Measurements from ENCODE around the gene SCLT1. TPM values are rescaled to one million over a fixed set of nuclear protein-coding genes. Genes with fewer than 3 reads are reported as not detected.

Gene SCLT1
- total RNA-seq, 1 experiment from 2014 or later: 13.3 TPM

GRCh38 chr4:129046055-129046959, 47.0 kb downstream of the SCLT1 start:
- TF ChIP-seq ZBTB33 (IDR thresholded peaks at IDR 0.05; ENCODE audit: extremely low read depth, insufficient replicate concordance, low read length) (no peak), SRF (IDR thresholded peaks at IDR 0.05; ENCODE audit: low read depth) (no peak), EGR1 (IDR thresholded peaks at IDR 0.05; ENCODE audit: low read depth) (no peak), CEBPB (IDR thresholded peaks at IDR 0.05; ENCODE audit: low read depth) (no peak), EZH2phosphoT487 (IDR thresholded peaks at IDR 0.05; ENCODE audit: borderline replicate concordance) (no peak), ZFX (IDR thresholded peaks at IDR 0.05) (no peak), JUND (IDR thresholded peaks at IDR 0.05) (no peak), SP1 (IDR thresholded peaks at IDR 0.05; ENCODE audit: low read depth) (no peak), CTCF (IDR thresholded peaks at IDR 0.05 in 2 of 3, conservative IDR thresholded peaks at IDR 0.05 in 1 of 3; ENCODE audit: borderline replicate concordance in 1 of 3, insufficient read depth in 1 of 3, low read depth in 2 of 3, low read length in 2 of 3) (no peak), RAD21 (IDR thresholded peaks at IDR 0.05; ENCODE audit: low read depth) (no peak), EZH2 (IDR thresholded peaks at IDR 0.05) (no peak), MAX (IDR thresholded peaks at IDR 0.05) (no peak), ELF1 (IDR thresholded peaks at IDR 0.05; ENCODE audit: borderline replicate concordance, low read depth) (no peak), ATF3 (IDR thresholded peaks at IDR 0.05) (no peak), TCF7L2 (IDR thresholded peaks at IDR 0.05; ENCODE audit: borderline replicate concordance, extremely low read depth, insufficient read depth, insufficient read length) (no peak), POLR2AphosphoS5 (IDR thresholded peaks at IDR 0.05; ENCODE audit: low read depth, low read length) (no peak)
- Histone ChIP-seq H2AFZ (ENCODE audit: low read depth, low read length, poor library complexity, severe bottlenecking) (no peak overlapping the region), H3K9me2 (ENCODE audit: insufficient read depth) (no peaks in the 10 kb centered on the region), H3K27ac (ENCODE audit: low read depth, low read length) (no peak overlapping the region), H3K4me2 (ENCODE audit: low read length) (no peak overlapping the region), H3K9ac (ENCODE audit: low read length) (no peak overlapping the region), H3K9me3 (ENCODE audit: control insufficient read depth in 1 of 2, insufficient read depth in 1 of 2, low read depth in 1 of 2, low read length in 2 of 2) (no peaks in the 10 kb centered on the region), H3K79me2 (ENCODE audit: insufficient read depth, low read length) (peaks cover 15% of the 10 kb centered on the region; the same call in 1 of the 2 replicates), H3K4me3 (replicated peaks in 1 of 2; ENCODE audit: low read depth in 1 of 2, low read length in 2 of 2) (no peak overlapping the region), H3K4me1 (ENCODE audit: control insufficient read depth in 1 of 2, insufficient read depth in 2 of 2, low read length in 2 of 2) (no peaks in the 10 kb centered on the region), H4K20me1 (ENCODE audit: insufficient read depth) (no peaks in the 10 kb centered on the region), H3K36me3 (ENCODE audit: control insufficient read depth in 1 of 2, insufficient read depth in 2 of 2, low read length in 2 of 2) (no peaks in the 10 kb centered on the region; a peak in 1 of 4 replicates), H3K27me3 (ENCODE audit: insufficient read depth, low read length) (no peaks in the 10 kb centered on the region)
- no TSS peak for BruUV-seq (replicated peaks)
- ATAC-seq (no peak), DNase-seq (ENCODE audit: low read depth, low spot score) (no peak)
- CTCF ChIA-PET: no interaction called here
- POLR2A ChIA-PET: no interaction called here
- RAD21 ChIA-PET (ENCODE audit: low non-redundant PET in 1 of 2, low total read pairs in 2 of 2, uncharacterized antibody in 2 of 2, unreplicated experiment in 2 of 2): no interaction called here
- intact Hi-C loops (cut with micrococcal nuclease): no loop called here

All from HCT116 (cell line).